ENCODE results near the gene LHFPL6. TPM values are rescaled to one million over a fixed set of nuclear protein-coding genes. Genes with fewer than 3 reads are reported as not detected.

Gene LHFPL6
- total RNA-seq, 1 donor = 0.31 TPM

GRCh38 chr13:39401046-39401705 lies 201.8 kb downstream of the LHFPL6 start:
- Histone ChIP-seq H3K27me3 (ENCODE audit: insufficient read depth, low read length) (no peaks in the 10 kb centered on the region), H3K4me1 (ENCODE audit: insufficient read depth, low read length) (peaks cover 4% of the 10 kb centered on the region), H3K9me3 (ENCODE audit: low read depth, low read length) (no peaks in the 10 kb centered on the region), H3K4me3 (ENCODE audit: low read length) (no peak overlapping the region)

- H3K4me1 ChIP-seq (ENCODE audit: insufficient read depth, low read length) = peaks cover 4% of the 10 kb centered on the region
- no peaks in the 10 kb centered on the region for H3K9me3 ChIP-seq (ENCODE audit: low read depth, low read length)
- H3K4me3 ChIP-seq (ENCODE audit: low read length) = no peak overlapping the region
- no peaks in the 10 kb centered on the region for H3K27me3 ChIP-seq (ENCODE audit: insufficient read depth, low read length)
These were observed 203.9 kb downstream of the LHFPL6 start for GRCh38 chr13:39399102-39399501.

GRCh38 chr13:39397896-39398265 lies 205.1 kb downstream of the LHFPL6 start:
- no peak overlapping the region for H3K4me3 ChIP-seq (ENCODE audit: low read length)

GRCh38 chr13:39397226-39397895 lies 205.6 kb downstream of the LHFPL6 start:
- Histone ChIP-seq H3K27me3 (ENCODE audit: insufficient read depth, low read length) (no peaks in the 10 kb centered on the region), H3K4me1 (ENCODE audit: insufficient read depth, low read length) (peaks cover 4% of the 10 kb centered on the region), H3K4me3 (ENCODE audit: low read length) (no peak overlapping the region), H3K9me3 (ENCODE audit: low read depth, low read length) (no peaks in the 10 kb centered on the region)

More at GRCh38 chr13:39397896-39398265, 205.1 kb downstream of the LHFPL6 start:
- Histone ChIP-seq H3K27me3 (ENCODE audit: insufficient read depth, low read length) (no peaks in the 10 kb centered on the region), H3K9me3 (ENCODE audit: low read depth, low read length) (no peaks in the 10 kb centered on the region), H3K4me1 (ENCODE audit: insufficient read depth, low read length) (peaks cover 4% of the 10 kb centered on the region)

- Histone ChIP-seq H3K4me3 (ENCODE audit: low read length) (no peak overlapping the region), H3K27me3 (ENCODE audit: insufficient read depth, low read length) (no peaks in the 10 kb centered on the region), H3K9me3 (ENCODE audit: low read depth, low read length) (no peaks in the 10 kb centered on the region), H3K4me1 (ENCODE audit: insufficient read depth, low read length) (no peaks in the 10 kb centered on the region)
These were observed 208.0 kb downstream of the LHFPL6 start for GRCh38 chr13:39394796-39395678.

GRCh38 chr13:39391761-39392160 lies 211.2 kb downstream of the LHFPL6 start:
- H3K4me3 ChIP-seq (ENCODE audit: low read length) = no peak overlapping the region
- H3K4me1 ChIP-seq (ENCODE audit: insufficient read depth, low read length) = no peaks in the 10 kb centered on the region
- H3K27me3 ChIP-seq (ENCODE audit: insufficient read depth, low read length) = no peaks in the 10 kb centered on the region
- H3K9me3 ChIP-seq (ENCODE audit: low read depth, low read length) = no peaks in the 10 kb centered on the region

GRCh38 chr13:39389013-39389412 lies 214.0 kb downstream of the LHFPL6 start:
- no peaks in the 10 kb centered on the region for H3K27me3 ChIP-seq (ENCODE audit: insufficient read depth, low read length)
- H3K9me3 ChIP-seq (ENCODE audit: low read depth, low read length) = no peaks in the 10 kb centered on the region
- H3K4me3 ChIP-seq (ENCODE audit: low read length) = no peak overlapping the region
- no peaks in the 10 kb centered on the region for H3K4me1 ChIP-seq (ENCODE audit: insufficient read depth, low read length)

- Histone ChIP-seq H3K9me3 (ENCODE audit: low read depth, low read length) (no peaks in the 10 kb centered on the region), H3K4me1 (ENCODE audit: insufficient read depth, low read length) (no peaks in the 10 kb centered on the region), H3K4me3 (ENCODE audit: low read length) (no peak overlapping the region), H3K27me3 (ENCODE audit: insufficient read depth, low read length) (no peaks in the 10 kb centered on the region)
These were observed 217.3 kb downstream of the LHFPL6 start for GRCh38 chr13:39385621-39386231.

GRCh38 chr13:39385154-39385553 lies 217.8 kb downstream of the LHFPL6 start:
- H3K27me3 ChIP-seq (ENCODE audit: insufficient read depth, low read length) = no peaks in the 10 kb centered on the region
- no peaks in the 10 kb centered on the region for H3K9me3 ChIP-seq (ENCODE audit: low read depth, low read length)
- H3K4me1 ChIP-seq (ENCODE audit: insufficient read depth, low read length) = no peaks in the 10 kb centered on the region
- no peak overlapping the region for H3K4me3 ChIP-seq (ENCODE audit: low read length)

GRCh38 chr13:39381456-39381855 lies 221.5 kb downstream of the LHFPL6 start:
- H3K4me1 ChIP-seq (ENCODE audit: insufficient read depth, low read length) = no peaks in the 10 kb centered on the region
- H3K4me3 ChIP-seq (ENCODE audit: low read length) = no peak overlapping the region
- no peaks in the 10 kb centered on the region for H3K9me3 ChIP-seq (ENCODE audit: low read depth, low read length)
- H3K27me3 ChIP-seq (ENCODE audit: insufficient read depth, low read length) = no peaks in the 10 kb centered on the region

GRCh38 chr13:39379667-39380655 lies 223.0 kb downstream of the LHFPL6 start:
- Histone ChIP-seq H3K4me3 (ENCODE audit: low read length) (no peak overlapping the region), H3K9me3 (ENCODE audit: low read depth, low read length) (no peaks in the 10 kb centered on the region), H3K27me3 (ENCODE audit: insufficient read depth, low read length) (no peaks in the 10 kb centered on the region), H3K4me1 (ENCODE audit: insufficient read depth, low read length) (no peaks in the 10 kb centered on the region)

GRCh38 chr13:39379118-39379517 lies 223.9 kb downstream of the LHFPL6 start:
- Histone ChIP-seq H3K4me3 (ENCODE audit: low read length) (no peak overlapping the region), H3K27me3 (ENCODE audit: insufficient read depth, low read length) (no peaks in the 10 kb centered on the region), H3K9me3 (ENCODE audit: low read depth, low read length) (no peaks in the 10 kb centered on the region), H3K4me1 (ENCODE audit: insufficient read depth, low read length) (no peaks in the 10 kb centered on the region)

GRCh38 chr13:39378306-39378705 lies 224.7 kb downstream of the LHFPL6 start:
- Histone ChIP-seq H3K4me1 (ENCODE audit: insufficient read depth, low read length) (no peaks in the 10 kb centered on the region), H3K9me3 (ENCODE audit: low read depth, low read length) (no peaks in the 10 kb centered on the region), H3K27me3 (ENCODE audit: insufficient read depth, low read length) (no peaks in the 10 kb centered on the region), H3K4me3 (ENCODE audit: low read length) (no peak overlapping the region)

- H3K4me1 ChIP-seq (ENCODE audit: insufficient read depth, low read length) = no peaks in the 10 kb centered on the region
- no peaks in the 10 kb centered on the region for H3K9me3 ChIP-seq (ENCODE audit: low read depth, low read length)
- H3K4me3 ChIP-seq (ENCODE audit: low read length) = no peak overlapping the region
- H3K27me3 ChIP-seq (ENCODE audit: insufficient read depth, low read length) = no peaks in the 10 kb centered on the region
These were observed 225.3 kb downstream of the LHFPL6 start for GRCh38 chr13:39377699-39378098.

All from mononuclear cell (primary cell).